ENCODE results near the gene RDH8. TPM values are rescaled to one million over a fixed set of nuclear protein-coding genes. Genes with fewer than 3 reads are reported as not detected.

Gene RDH8
- total RNA-seq, 1 donor from 2014 or later, result not detected

- intact Hi-C loops (cut with DNase I), result no loop called here
- Histone ChIP-seq H3K4me1 (peaks cover 5% of the 10 kb centered on the region), H3K27ac (no peak overlapping the region), H3K9me3 (no peaks in the 10 kb centered on the region), H3K36me3 (no peaks in the 10 kb centered on the region), H3K4me3 (no peak overlapping the region), H3K27me3 (peaks cover 10% of the 10 kb centered on the region)
- no peak for DNase-seq
- ATAC-seq, result no peak
- TF ChIP-seq CTCF (IDR thresholded peaks at IDR 0.05), result no peak
Measured at GRCh38 chr19:10026744-10027143, 13.5 kb downstream of the RDH8 start.

GRCh38 chr19:10027158-10027997 is 14.1 kb downstream of the RDH8 start:
- peak; percentile 97 for DNase-seq
- H3K9me3 ChIP-seq, result no peaks in the 10 kb centered on the region
- peaks cover 5% of the 10 kb centered on the region for H3K4me1 ChIP-seq
- intact Hi-C loops (cut with DNase I), result no loop called here
- no peak overlapping the region for H3K4me3 ChIP-seq
- ATAC-seq, result peak; percentile 100
- peak; percentile 97 for TF ChIP-seq CTCF (IDR thresholded peaks at IDR 0.05)
- no peaks in the 10 kb centered on the region for H3K36me3 ChIP-seq
- H3K27ac ChIP-seq, result no peak overlapping the region
- H3K27me3 ChIP-seq, result peaks cover 17% of the 10 kb centered on the region

- intact Hi-C loops (cut with DNase I), result no loop called here
- no peak for DNase-seq
- H3K27me3 ChIP-seq, result peaks cover 34% of the 10 kb centered on the region
Measured at GRCh38 chr19:10033614-10034013, 20.3 kb downstream of the RDH8 start.

GRCh38 chr19:10036601-10037071 is 23.4 kb downstream of the RDH8 start:
- Histone ChIP-seq H3K27me3 (peaks cover 26% of the 10 kb centered on the region), H3K36me3 (no peaks in the 10 kb centered on the region), H3K9me3 (no peaks in the 10 kb centered on the region), H3K4me1 (no peaks in the 10 kb centered on the region), H3K4me3 (no peak overlapping the region), H3K27ac (no peak overlapping the region)
- no peak for DNase-seq
- intact Hi-C loops (cut with DNase I), result no loop called here
- TF ChIP-seq CTCF (IDR thresholded peaks at IDR 0.05), result no peak
- ATAC-seq, result no peak

More at GRCh38 chr19:10033614-10034013, 20.3 kb downstream of the RDH8 start:
- Histone ChIP-seq H3K9me3 (no peaks in the 10 kb centered on the region), H3K36me3 (no peaks in the 10 kb centered on the region), H3K4me1 (no peaks in the 10 kb centered on the region), H3K4me3 (no peak overlapping the region), H3K27ac (no peak overlapping the region)
- no peak for ATAC-seq
- TF ChIP-seq CTCF (IDR thresholded peaks at IDR 0.05), result no peak

- Histone ChIP-seq H3K36me3 (no peaks in the 10 kb centered on the region), H3K4me3 (no peak overlapping the region), H3K4me1 (no peaks in the 10 kb centered on the region), H3K27me3 (peaks cover 19% of the 10 kb centered on the region), H3K9me3 (no peaks in the 10 kb centered on the region), H3K27ac (no peak overlapping the region)
- no peak for ATAC-seq
- no peak for TF ChIP-seq CTCF (IDR thresholded peaks at IDR 0.05)
- DNase-seq, result no peak
- intact Hi-C loops (cut with DNase I), result no loop called here
Measured at GRCh38 chr19:10037367-10037766, 24.1 kb downstream of the RDH8 start.
